OCI-LY3 (cell line): ENCODE data around the gene METTL8.

Experiments
- H2AFZ ChIP-seq: fragments of 200-600, 300-600 bp; shearing (Covaris generic); 2 replicates; pipeline ENCODE4 v1.6.0; 2014; ENCODE audit warnings: antibody characterized with exemption, low read depth, low read length
- H3K27ac ChIP-seq: fragments of 200-600, 300-600 bp; sonication (generic); 2 replicates; pipeline ENCODE4 v1.5.1; 2014; ENCODE audit warnings: mild to moderate bottlenecking, low read length, moderate library complexity, mixed read lengths
- H3K27me3 ChIP-seq: fragments of 200-600, 300-600 bp; sonication (generic); 2 replicates; pipeline ENCODE4 v1.6.1; 2014; ENCODE audit warnings: low read depth, low read length, mixed read lengths
- H3K36me3 ChIP-seq: fragments of 200-600, 300-600 bp; sonication (generic); replicated peaks from 2 replicates; pipeline ENCODE3; 2014; ENCODE audit warnings: low read depth, low read length, mixed read lengths
- H3K4me1 ChIP-seq: fragments of 300-600, 200-600 bp; sonication (generic); 2 replicates; pipeline ENCODE4 v1.6.1; 2014; ENCODE audit warnings: low read length, mixed read lengths
- H3K4me2 ChIP-seq: fragments of 200-600, 300-600 bp; sonication (generic); 2 replicates; pipeline ENCODE4 v1.6.1; 2014; ENCODE audit warnings: low read length, mixed read lengths
- H3K4me3 ChIP-seq: fragments of 300-600, 200-600 bp; sonication (generic); 2 replicates; pipeline ENCODE4 v1.5.1; 2014; ENCODE audit warnings: antibody characterized with exemption, mild to moderate bottlenecking, low read length, moderate library complexity
- H3K79me2 ChIP-seq: fragments of 300-600, 200-600 bp; shearing (Covaris generic); 2 replicates; pipeline ENCODE4 v1.6.1; 2014; ENCODE audit warnings: mild to moderate bottlenecking, low read length, mixed read lengths
- H3K9ac ChIP-seq: fragments of 300-600, 200-600 bp; shearing (Covaris generic); 2 replicates; pipeline ENCODE4 v1.6.0; 2014; ENCODE audit warnings: mild to moderate bottlenecking, low read length, moderate library complexity
- H3K9me3 ChIP-seq: fragments of 200-600, 300-600 bp; shearing (Covaris generic); 2 replicates; pipeline ENCODE4 v1.6.1; 2014; ENCODE audit warnings: low read length, mixed read lengths; ENCODE audit not compliant: insufficient read depth
- H4K20me1 ChIP-seq: fragments of 200-600, 300-600 bp; sonication (generic); 2 replicates; pipeline ENCODE4 v1.6.1; 2016; ENCODE audit warnings: low read length, mixed read lengths; ENCODE audit not compliant: insufficient read depth
- CTCF ChIP-seq: fragments of 200-600, 300-600 bp; sonication (generic); IDR thresholded peaks from 2 replicates; pipeline ENCODE4 v1.5.1; 2014; ENCODE audit warnings: antibody characterized with exemption, low read length, low read depth
- EZH2phosphoT487 ChIP-seq: fragments of 200-600 bp; shearing (Covaris generic); IDR thresholded peaks from 2 replicates; pipeline ENCODE4 v1.6.1; 2018; ENCODE audit warnings: antibody characterized with exemption, mixed run types, low read depth

The METTL8 gene

GRCh38 chr2:171411214-171411613, 22.6 kb downstream of the METTL8 start:
- Histone ChIP-seq H3K27me3 (no peaks in the 10 kb centered on the region), H3K9ac (no peak overlapping the region), H3K27ac (no peak overlapping the region)

GRCh38 chr2:171410624-171411023, 23.2 kb downstream of the METTL8 start:
- Histone ChIP-seq H3K36me3 (no peaks in the 10 kb centered on the region), H3K27ac (no peak overlapping the region), H3K79me2 (no peaks in the 10 kb centered on the region), H3K4me2 (no peak overlapping the region), H3K27me3 (no peaks in the 10 kb centered on the region), H3K4me3 (no peak overlapping the region), H2AFZ (no peak overlapping the region), H3K4me1 (peaks cover 19% of the 10 kb centered on the region), H3K9ac (no peak overlapping the region), H3K9me3 (no peaks in the 10 kb centered on the region), H4K20me1 (no peaks in the 10 kb centered on the region)
- TF ChIP-seq EZH2phosphoT487 (no peak), CTCF (no peak)

More at GRCh38 chr2:171411214-171411613, 22.6 kb downstream of the METTL8 start:
- Histone ChIP-seq H3K9me3 (no peaks in the 10 kb centered on the region), H3K4me2 (no peak overlapping the region), H3K36me3 (no peaks in the 10 kb centered on the region), H3K4me3 (no peak overlapping the region), H4K20me1 (no peaks in the 10 kb centered on the region), H2AFZ (no peak overlapping the region), H3K79me2 (no peaks in the 10 kb centered on the region), H3K4me1 (peaks cover 17% of the 10 kb centered on the region)
- no peak for TF ChIP-seq CTCF
- TF ChIP-seq EZH2phosphoT487: no peak

GRCh38 chr2:171410101-171410500, 23.7 kb downstream of the METTL8 start:
- no peaks in the 10 kb centered on the region for H3K79me2 ChIP-seq
- no peaks in the 10 kb centered on the region for H3K36me3 ChIP-seq
- no peaks in the 10 kb centered on the region for H4K20me1 ChIP-seq
- H3K4me2 ChIP-seq: no peak overlapping the region
- H3K9me3 ChIP-seq: no peaks in the 10 kb centered on the region
- no peak overlapping the region for H3K27ac ChIP-seq
- no peak overlapping the region for H2AFZ ChIP-seq
- no peak for TF ChIP-seq CTCF
- no peak for TF ChIP-seq EZH2phosphoT487
- H3K9ac ChIP-seq: no peak overlapping the region
- no peak overlapping the region for H3K4me3 ChIP-seq
- H3K27me3 ChIP-seq: no peaks in the 10 kb centered on the region
- peaks cover 23% of the 10 kb centered on the region for H3K4me1 ChIP-seq

- no peak overlapping the region for H3K4me2 ChIP-seq
- no peak overlapping the region for H3K9ac ChIP-seq
- no peaks in the 10 kb centered on the region for H4K20me1 ChIP-seq
- H3K27ac ChIP-seq: no peak overlapping the region
- H3K9me3 ChIP-seq: no peaks in the 10 kb centered on the region
- H3K27me3 ChIP-seq: no peaks in the 10 kb centered on the region
- H3K36me3 ChIP-seq: no peaks in the 10 kb centered on the region
- TF ChIP-seq CTCF (no peak), EZH2phosphoT487 (no peak)
- peaks cover 22% of the 10 kb centered on the region for H3K4me1 ChIP-seq
- H3K4me3 ChIP-seq: no peak overlapping the region
- H3K79me2 ChIP-seq: no peaks in the 10 kb centered on the region
- H2AFZ ChIP-seq: no peak overlapping the region
Measured at GRCh38 chr2:171409436-171409971, 24.3 kb downstream of the METTL8 start.
